ENCODE measurements around the gene TPR. TPM values are rescaled to one million over a fixed set of nuclear protein-coding genes. Genes with fewer than 3 reads are reported as not detected.

TPR gene
- total and polyA plus RNA-seq, 10 donors, result 23.8 to 129 (median 101) TPM

- H3K4me3 ChIP-seq, result no peak within 1 kb of the TSS
- H3K4me1 ChIP-seq, result no peaks in the 10 kb centered on the region
- TF ChIP-seq CTCF (IDR thresholded peaks at IDR 0.05 in 8 of 11, conservative IDR thresholded peaks at IDR 0.05 in 3 of 11), result no peak
- TF ChIP-seq POLR2A (IDR thresholded peaks at IDR 0.05), result no peak
- TF ChIP-seq POLR2AphosphoS5 (IDR thresholded peaks at IDR 0.05), result no peak
- WGBS, 5 donors, result 72 to 82% (median 80%) methylated on average over 3 of the region's 3 CpGs
- no peak for DNase-seq
- no peaks in the 10 kb centered on the region for H3K27me3 ChIP-seq (replicated peaks in 1 of 7)
- intact Hi-C loops (cut with DNase I; ENCODE audit: low total_unique reads), result no loop called here
- no peaks in the 10 kb centered on the region for H3K9me3 ChIP-seq
- no peaks in the 10 kb centered on the region for H3K36me3 ChIP-seq
- no peak within 1 kb of the TSS for H3K27ac ChIP-seq
Observed at GRCh38 chr1:186295980-186296379, 79.1 kb downstream of the TPR start, which contains the start of gene PRG4. Gene PRG4, plus strand, starts transcription at chr1:186296279.

DNA sequence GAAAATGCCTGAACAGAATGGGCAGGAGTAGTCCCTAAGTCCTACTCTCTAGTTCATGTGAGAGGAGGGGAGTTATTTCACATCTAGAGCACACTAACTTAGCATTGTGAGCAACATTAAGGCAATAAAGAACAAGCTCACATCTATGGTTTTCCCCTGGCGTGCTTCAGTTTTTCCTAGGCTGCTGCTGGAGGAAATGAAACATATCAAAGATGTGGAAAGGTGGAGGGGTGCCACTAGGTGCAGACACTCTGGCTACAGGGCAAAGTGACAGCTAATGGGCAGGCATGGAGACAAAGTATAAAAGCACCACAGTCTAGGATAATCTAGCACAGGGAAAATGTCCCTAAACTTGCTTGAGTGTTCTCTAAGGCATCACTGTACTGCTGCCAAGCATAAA, 82.2 kb downstream of the TPR start:
- Histone ChIP-seq H3K36me3 (no peaks in the 10 kb centered on the region), H3K27me3 (replicated peaks in 1 of 7) (no peaks in the 10 kb centered on the region), H3K9me3 (no peaks in the 10 kb centered on the region), H3K4me3 (no peak overlapping the region), H3K4me1 (no peaks in the 10 kb centered on the region), H3K27ac (no peak overlapping the region)
- intact Hi-C loops (cut with DNase I; ENCODE audit: low total_unique reads), result no loop called here
- no peak for DNase-seq
- WGBS, 5 donors, result 65 to 87% (median 83%) methylated on average over 1 of the region's 1 CpG
- no peak for TF ChIP-seq POLR2A (IDR thresholded peaks at IDR 0.05)
- no peak for TF ChIP-seq CTCF (IDR thresholded peaks at IDR 0.05 in 8 of 11, conservative IDR thresholded peaks at IDR 0.05 in 3 of 11)
- no peak for TF ChIP-seq POLR2AphosphoS5 (IDR thresholded peaks at IDR 0.05)

DNA sequence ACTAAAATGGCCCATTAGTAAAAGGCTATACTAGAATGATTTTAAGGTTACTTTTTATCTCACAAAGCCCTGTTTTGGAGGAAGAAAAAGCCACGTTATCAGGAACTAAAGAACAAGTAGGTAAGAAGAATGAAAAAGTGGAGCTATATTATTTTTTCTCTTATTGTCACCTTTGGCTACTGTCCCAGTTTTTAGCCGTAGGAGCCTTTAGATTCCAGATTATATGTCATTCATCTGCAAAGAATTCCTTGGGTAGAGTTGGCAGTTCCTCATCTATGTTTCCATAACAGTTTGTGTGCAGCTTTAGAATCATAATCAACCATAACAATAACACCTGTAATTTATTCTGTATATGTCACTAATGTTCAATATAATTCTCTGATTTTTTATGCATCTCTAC, 83.8 kb downstream of the TPR start:
- DNase-seq, result no peak
- intact Hi-C loops (cut with DNase I; ENCODE audit: low total_unique reads), result no loop called here
- 76 to 88% (median 78%) methylated on average over 2 of the region's 2 CpGs for WGBS, 5 donors
- H3K4me3 ChIP-seq, result no peak overlapping the region
- no peak overlapping the region for H3K27ac ChIP-seq
- H3K27me3 ChIP-seq (replicated peaks in 1 of 7), result no peaks in the 10 kb centered on the region
- no peaks in the 10 kb centered on the region for H3K36me3 ChIP-seq
- no peak for TF ChIP-seq CTCF (IDR thresholded peaks at IDR 0.05 in 8 of 11, conservative IDR thresholded peaks at IDR 0.05 in 3 of 11)
- no peak for TF ChIP-seq POLR2AphosphoS5 (IDR thresholded peaks at IDR 0.05)
- no peak for TF ChIP-seq POLR2A (IDR thresholded peaks at IDR 0.05)
- no peaks in the 10 kb centered on the region for H3K4me1 ChIP-seq
- H3K9me3 ChIP-seq, result no peaks in the 10 kb centered on the region

DNA sequence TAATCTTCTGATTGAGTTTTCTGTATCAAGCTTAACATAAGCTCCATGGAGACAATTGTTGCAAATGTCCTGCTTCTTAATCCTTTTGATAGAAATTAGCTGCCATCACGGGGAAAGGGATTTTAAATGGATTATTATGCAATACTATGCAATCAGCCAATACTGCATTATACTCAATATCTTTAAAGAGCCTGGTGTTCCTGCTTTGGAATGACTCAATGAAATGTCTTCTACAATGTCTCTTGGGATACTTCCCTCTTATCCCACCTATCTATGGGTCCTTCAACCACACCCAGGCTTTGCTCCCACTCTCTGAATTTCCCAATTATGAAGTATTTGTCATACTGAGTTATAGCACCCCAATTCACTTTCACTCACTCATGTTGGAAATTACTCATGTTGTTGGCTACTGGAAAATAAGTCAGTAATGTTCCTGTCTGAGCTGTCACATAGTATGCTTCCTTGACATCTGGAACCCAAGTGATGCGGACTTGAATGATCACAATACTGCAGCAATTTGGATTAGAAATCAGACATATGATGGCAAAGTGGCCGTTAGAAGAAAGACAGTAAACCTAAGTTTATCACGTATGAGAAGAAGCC, 85.0 kb downstream of the TPR start:
- intact Hi-C loops (cut with DNase I; ENCODE audit: low total_unique reads), result no loop called here
- no peak for TF ChIP-seq POLR2AphosphoS5 (IDR thresholded peaks at IDR 0.05)
- Histone ChIP-seq H3K36me3 (no peaks in the 10 kb centered on the region), H3K4me3 (no peak overlapping the region), H3K9me3 (no peaks in the 10 kb centered on the region), H3K4me1 (no peaks in the 10 kb centered on the region), H3K27me3 (replicated peaks in 1 of 7) (no peaks in the 10 kb centered on the region), H3K27ac (peak overlapping the region in 1 of 8 donors; percentile 8)
- 84 to 92% (median 88%) methylated on average over 4 of the region's 4 CpGs for WGBS, 5 donors
- DNase-seq, result no peak
